MCF 10A (cell line): ENCODE results near the gene CLPTM1L. TPM values are rescaled to one million over a fixed set of nuclear protein-coding genes. Genes with fewer than 3 reads are reported as not detected.

Experiments used
- BruUV-seq: library from RNA; stranded (reverse); fragments of 400-500 nt; replicated peaks from 2 replicates; lab custom pipeline; 2021; lab: Mats Ljungman, UMichigan
- CTCF ChIA-PET: fragments of 300-600 bp; sonication (Branson Sonifier 250); formaldehyde crosslinking; extraction: SDS; loops from one replicate; lab custom pipeline; 2021; ENCODE audit warnings: antibody characterized with exemption, inconsistent platforms; lab: Yijun Ruan, JAX
- POLR2A ChIA-PET: fragments of 300-600, 350-650 bp; sonication (Branson Sonifier 250); formaldehyde crosslinking; extraction: SDS; loops from one replicate; lab custom pipeline; 2020; ENCODE audit warnings: antibody characterized with exemption, inconsistent platforms; lab: Yijun Ruan, JAX
- DNase-seq: peaks from one replicate; pipeline ENCODE4 v3.0.0-alpha.2; 2018; ENCODE audit not compliant: unreplicated experiment
- H3K27ac Mint-ChIP-seq: one replicate; pipeline ENCODE4 v1.8.0; 2022; ENCODE audit warnings: mild to moderate bottlenecking, low read depth, mixed read lengths; ENCODE audit not compliant: unreplicated experiment
- H3K27me3 Mint-ChIP-seq: one replicate; pipeline ENCODE4 v1.8.0; 2022; ENCODE audit warnings: mixed read lengths; ENCODE audit not compliant: insufficient read depth, unreplicated experiment
- H3K36me3 Mint-ChIP-seq: one replicate; pipeline ENCODE4 v1.8.0; 2022; ENCODE audit warnings: mild to moderate bottlenecking, moderate library complexity, mixed read lengths; ENCODE audit not compliant: insufficient read depth, unreplicated experiment
- H3K4me1 Mint-ChIP-seq: one replicate; pipeline ENCODE4 v1.8.0; 2022; ENCODE audit warnings: mixed read lengths; ENCODE audit not compliant: insufficient read depth, unreplicated experiment
- H3K4me3 Mint-ChIP-seq: one replicate; pipeline ENCODE4 v1.8.0; 2022; ENCODE audit warnings: mild to moderate bottlenecking, moderate library complexity, mixed read lengths; ENCODE audit not compliant: unreplicated experiment
- H3K9me3 Mint-ChIP-seq: one replicate; pipeline ENCODE4 v1.8.0; 2022; ENCODE audit warnings: mixed read lengths; ENCODE audit not compliant: unreplicated experiment
- intact Hi-C: fragments of 100-400 bp; cut with micrococcal nuclease; formaldehyde crosslinking; loops from 2 replicates; pipeline ENCODE4 v1.14.1; 2022
- total RNA-seq: library from RNA; stranded (reverse); gene quantifications from 2 replicates; pipeline ENCODE4 v1.2.3, GENCODE V29; 2022
- TF ChIP-seq, protein P1 (sequence below): fragments of 200-600 bp; IDR thresholded peaks from one replicate; pipeline ENCODE4 v1.8.0; 2022; ENCODE audit warnings: antibody characterized with exemption, mild to moderate bottlenecking; ENCODE audit not compliant: unreplicated experiment

Gene CLPTM1L
- total RNA-seq, 1 experiment from 2014 or later = 128 TPM

DNA sequence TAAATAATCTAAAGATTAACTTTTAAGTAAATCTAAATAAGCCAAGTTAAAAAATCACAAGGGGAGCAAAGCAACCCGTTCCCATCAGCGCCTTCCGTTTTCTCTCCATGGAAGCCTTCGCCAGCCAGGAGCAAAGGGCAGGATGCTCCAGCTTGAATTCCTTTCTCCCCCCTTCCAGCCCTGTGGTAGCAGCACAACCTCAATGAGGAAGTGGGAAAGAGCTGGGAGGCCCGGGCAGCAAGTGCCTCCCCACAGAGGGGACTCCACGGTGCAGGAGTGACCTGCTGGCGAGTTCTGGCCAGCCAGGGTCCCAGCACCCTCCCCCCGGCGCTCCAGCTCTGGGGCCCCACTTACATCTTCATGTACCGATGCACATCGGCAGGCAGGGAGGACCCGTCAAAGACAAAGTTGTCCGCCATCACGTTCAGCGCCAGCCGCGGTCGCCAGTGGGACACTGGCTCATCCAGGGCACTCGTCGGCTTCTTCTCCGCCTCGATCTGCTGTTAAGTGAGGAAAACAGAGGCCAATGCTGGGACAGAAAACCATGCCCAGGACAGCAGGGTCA, 6.3 kb downstream of the CLPTM1L start:
- H3K36me3 Mint-ChIP-seq = peaks cover 43% of the 10 kb centered on the region
- CTCF ChIA-PET = no interaction called here
- intact Hi-C loops = no loop called here

DNA sequence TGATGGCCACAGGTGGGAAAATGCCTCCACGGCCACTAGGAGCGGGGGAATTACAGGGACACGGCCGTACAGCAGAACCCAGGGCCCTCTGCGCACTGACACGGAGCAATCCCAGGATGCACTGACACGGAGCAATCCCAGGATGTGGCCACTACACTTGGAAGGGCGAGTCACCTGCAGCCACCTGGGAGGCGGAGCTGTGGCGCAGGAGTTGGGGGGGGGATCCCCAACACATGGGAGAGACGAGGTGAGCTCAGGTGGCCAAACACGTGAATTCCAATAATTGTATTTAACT, 6.8 kb downstream of the CLPTM1L start:
- Mint-ChIP-seq H3K4me3 (no peak overlapping the region), H3K4me1 (peaks cover 3% of the 10 kb centered on the region), H3K27ac (no peak overlapping the region), H3K27me3 (no peaks in the 10 kb centered on the region), H3K36me3 (peaks cover 43% of the 10 kb centered on the region), H3K9me3 (no peaks in the 10 kb centered on the region)
- ChIA-PET POLR2A (no interaction called here), CTCF (no interaction called here)
- TF ChIP-seq, protein P1, sequence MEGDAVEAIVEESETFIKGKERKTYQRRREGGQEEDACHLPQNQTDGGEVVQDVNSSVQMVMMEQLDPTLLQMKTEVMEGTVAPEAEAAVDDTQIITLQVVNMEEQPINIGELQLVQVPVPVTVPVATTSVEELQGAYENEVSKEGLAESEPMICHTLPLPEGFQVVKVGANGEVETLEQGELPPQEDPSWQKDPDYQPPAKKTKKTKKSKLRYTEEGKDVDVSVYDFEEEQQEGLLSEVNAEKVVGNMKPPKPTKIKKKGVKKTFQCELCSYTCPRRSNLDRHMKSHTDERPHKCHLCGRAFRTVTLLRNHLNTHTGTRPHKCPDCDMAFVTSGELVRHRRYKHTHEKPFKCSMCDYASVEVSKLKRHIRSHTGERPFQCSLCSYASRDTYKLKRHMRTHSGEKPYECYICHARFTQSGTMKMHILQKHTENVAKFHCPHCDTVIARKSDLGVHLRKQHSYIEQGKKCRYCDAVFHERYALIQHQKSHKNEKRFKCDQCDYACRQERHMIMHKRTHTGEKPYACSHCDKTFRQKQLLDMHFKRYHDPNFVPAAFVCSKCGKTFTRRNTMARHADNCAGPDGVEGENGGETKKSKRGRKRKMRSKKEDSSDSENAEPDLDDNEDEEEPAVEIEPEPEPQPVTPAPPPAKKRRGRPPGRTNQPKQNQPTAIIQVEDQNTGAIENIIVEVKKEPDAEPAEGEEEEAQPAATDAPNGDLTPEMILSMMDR = no peak
- intact Hi-C loops = no loop called here
- BruUV-seq = no TSS peak
- no peak for DNase-seq

More for the DNA sequence above, 6.3 kb downstream of the CLPTM1L start:
- H3K4me3 Mint-ChIP-seq = no peak overlapping the region
- no peaks in the 10 kb centered on the region for H3K27me3 Mint-ChIP-seq
- BruUV-seq = no TSS peak
- no peak overlapping the region for H3K27ac Mint-ChIP-seq
- peaks cover 5% of the 10 kb centered on the region for H3K4me1 Mint-ChIP-seq
- TF ChIP-seq, protein P1 = no peak
- H3K9me3 Mint-ChIP-seq = no peaks in the 10 kb centered on the region
- POLR2A ChIA-PET = no interaction called here
- DNase-seq = no peak

DNA sequence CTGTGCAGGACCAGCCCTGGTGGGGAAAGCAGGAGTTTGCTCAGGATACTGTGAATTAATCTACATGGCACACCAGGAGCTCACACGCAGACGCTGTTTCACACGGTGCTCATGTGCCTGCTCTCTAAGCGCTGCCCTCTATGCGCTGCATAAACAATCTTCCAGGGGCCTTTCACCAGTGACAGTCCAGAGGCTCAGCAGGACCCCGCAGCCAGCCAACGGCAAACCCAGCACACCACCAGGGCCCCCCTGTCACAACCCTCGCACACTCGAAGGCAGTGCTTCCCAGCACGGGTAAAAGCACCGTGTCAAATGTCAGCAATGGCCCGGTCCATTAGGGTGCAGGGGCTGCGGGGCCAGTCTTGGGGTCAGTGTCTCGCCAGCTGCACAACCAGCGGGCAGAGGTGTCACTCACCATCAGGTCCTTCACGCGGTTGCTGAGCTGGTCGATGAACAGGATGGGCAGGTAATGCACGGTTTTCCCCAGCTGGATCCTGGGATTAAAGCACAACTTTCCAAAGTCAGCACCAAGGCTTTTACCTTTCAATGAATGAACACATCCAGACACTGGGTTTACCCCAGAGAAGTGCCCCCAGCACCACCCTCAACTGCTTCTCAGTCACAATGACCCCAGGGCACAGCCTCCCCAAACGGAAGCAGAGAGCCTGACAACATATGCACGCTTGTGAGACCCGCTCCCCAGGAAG, 7.3 kb downstream of the CLPTM1L start:
- intact Hi-C loops = no loop called here
- H3K27ac Mint-ChIP-seq = no peak overlapping the region
- no TSS peak for BruUV-seq
- DNase-seq = no peak
- no peaks in the 10 kb centered on the region for H3K4me1 Mint-ChIP-seq
- TF ChIP-seq, protein P1 = no peak
- H3K27me3 Mint-ChIP-seq = no peaks in the 10 kb centered on the region
- POLR2A ChIA-PET = no interaction called here
- H3K4me3 Mint-ChIP-seq = no peak overlapping the region
- H3K9me3 Mint-ChIP-seq = no peaks in the 10 kb centered on the region
- H3K36me3 Mint-ChIP-seq = peaks cover 39% of the 10 kb centered on the region
- CTCF ChIA-PET = interaction anchor here (0.7 kb wide), 1 partner anchor 175 kb away, joined by 3 read pairs; no protein-coding TSS in a partner anchor

DNA sequence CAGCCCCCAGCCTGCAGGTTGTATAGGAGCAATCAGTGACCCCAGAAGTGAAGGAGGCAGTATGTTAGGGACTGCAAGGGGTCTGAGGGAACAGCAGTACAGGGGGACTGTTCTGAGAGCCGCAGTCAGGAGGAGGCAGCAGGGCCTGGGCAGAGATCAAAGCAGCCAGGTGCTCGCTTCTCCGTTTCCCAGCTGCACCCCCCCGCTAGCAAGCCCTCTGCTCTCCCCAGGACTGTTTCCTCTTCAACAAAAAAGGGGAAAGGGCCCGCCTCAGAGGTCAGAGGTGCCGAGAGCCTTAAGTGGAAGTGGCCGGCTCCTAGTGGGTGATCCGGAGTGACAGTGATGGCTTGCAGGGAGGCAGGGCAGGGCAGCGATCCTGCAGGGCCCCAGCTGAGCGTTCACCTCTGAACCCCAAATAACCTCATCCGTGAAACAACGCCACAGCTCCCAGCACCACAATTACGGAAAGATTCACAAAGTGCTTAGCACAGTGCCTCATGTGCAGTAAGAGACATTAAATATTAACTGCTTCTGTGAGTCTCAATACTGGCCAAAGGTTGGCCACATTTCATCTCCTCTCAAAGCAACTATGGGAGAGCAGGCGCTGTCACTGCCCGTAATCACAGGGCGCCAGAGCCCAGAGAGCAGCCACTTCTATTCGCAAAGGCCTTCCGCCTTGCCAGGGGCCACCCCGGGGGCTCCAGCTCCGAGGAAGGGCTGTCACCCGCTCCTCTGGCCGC, 8.0 kb downstream of the CLPTM1L start:
- H3K36me3 Mint-ChIP-seq = peaks cover 40% of the 10 kb centered on the region
- H3K27ac Mint-ChIP-seq = no peak overlapping the region
- no peak for DNase-seq
- H3K9me3 Mint-ChIP-seq = no peaks in the 10 kb centered on the region
- no peaks in the 10 kb centered on the region for H3K4me1 Mint-ChIP-seq
- POLR2A ChIA-PET = no interaction called here
- TF ChIP-seq, protein P1 = no peak
- no TSS peak for BruUV-seq
- intact Hi-C loops = no loop called here
- no peaks in the 10 kb centered on the region for H3K27me3 Mint-ChIP-seq
- CTCF ChIA-PET = interaction anchor here (0.7 to 1.2 kb wide), 2 partner anchors 169 to 174 kb away, joined by 3 read pairs; no protein-coding TSS in a partner anchor
- H3K4me3 Mint-ChIP-seq = no peak overlapping the region
